ENCODE measurements around the gene KCTD2.

KCTD2 gene

DNA sequence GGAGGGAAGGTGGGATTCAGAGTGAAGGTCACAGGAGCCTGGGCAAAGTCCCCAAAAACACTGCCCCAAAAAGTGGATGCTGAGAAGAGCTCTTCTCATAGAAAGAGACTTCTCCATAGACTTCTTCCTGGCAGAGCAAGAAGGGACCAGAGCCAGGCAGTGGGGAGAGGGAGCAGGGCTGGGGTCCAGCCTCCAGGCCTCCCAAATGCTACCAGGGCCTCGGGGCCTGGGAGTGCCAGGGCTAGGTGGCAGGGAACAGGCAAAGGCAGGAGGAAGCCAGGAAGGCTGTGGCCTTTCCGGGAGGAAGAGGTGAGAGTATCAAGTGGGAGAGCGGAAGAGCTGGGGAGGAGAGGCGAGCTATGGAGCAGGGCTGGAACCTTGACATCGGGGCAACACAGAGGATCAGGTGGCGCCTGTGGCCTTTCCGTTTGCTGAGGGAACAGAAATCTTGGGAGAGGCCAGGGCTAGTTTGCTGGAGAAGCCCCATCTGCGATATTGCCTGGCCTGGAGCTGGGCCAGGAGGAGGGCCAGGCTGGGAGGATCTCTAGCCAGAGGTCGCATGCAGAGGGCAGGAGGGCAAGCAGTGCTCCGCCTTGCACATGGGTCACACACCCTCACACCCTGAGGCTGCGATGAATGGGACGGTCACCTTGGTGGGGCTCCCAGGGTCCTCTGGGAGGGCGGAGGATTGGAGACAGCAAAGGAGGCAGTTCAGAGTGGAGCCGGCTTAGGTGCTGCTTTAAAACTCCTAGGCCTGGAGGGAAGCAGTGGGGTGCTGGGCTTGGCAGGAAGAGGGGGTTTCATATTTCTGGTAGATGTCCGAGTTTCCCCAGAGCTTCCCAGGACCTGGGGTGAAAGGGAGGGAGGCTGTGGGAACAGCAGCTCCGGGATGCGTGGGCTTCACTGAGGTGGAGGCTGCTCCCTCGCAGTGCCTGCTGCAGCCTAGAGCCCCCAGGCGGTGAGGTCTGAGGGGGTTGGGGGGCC lies 44.1 kb downstream of the KCTD2 start:
- Histone ChIP-seq H3K4me3 (ENCODE audit: low read depth, low read length) (no peak overlapping the region), H3K4me1 (peaks cover 20% of the 10 kb centered on the region), H2AFZ (peak overlapping the region; percentile 73), H3K4me2 (ENCODE audit: low read length) (peak overlapping the region; percentile 22), H3K79me2 (peaks cover 4% of the 10 kb centered on the region), H3K9ac (no peak overlapping the region), H3K27ac (peak overlapping the region; percentile 37), H3K36me3 (ENCODE audit: control insufficient read depth, insufficient read depth, low read length) (no peaks in the 10 kb centered on the region), H3K27me3 (ENCODE audit: control insufficient read depth, insufficient read depth, low read length) (no peaks in the 10 kb centered on the region), H3K9me3 (ENCODE audit: control insufficient read depth, low read length) (no peaks in the 10 kb centered on the region)
- TF ChIP-seq, protein P1, sequence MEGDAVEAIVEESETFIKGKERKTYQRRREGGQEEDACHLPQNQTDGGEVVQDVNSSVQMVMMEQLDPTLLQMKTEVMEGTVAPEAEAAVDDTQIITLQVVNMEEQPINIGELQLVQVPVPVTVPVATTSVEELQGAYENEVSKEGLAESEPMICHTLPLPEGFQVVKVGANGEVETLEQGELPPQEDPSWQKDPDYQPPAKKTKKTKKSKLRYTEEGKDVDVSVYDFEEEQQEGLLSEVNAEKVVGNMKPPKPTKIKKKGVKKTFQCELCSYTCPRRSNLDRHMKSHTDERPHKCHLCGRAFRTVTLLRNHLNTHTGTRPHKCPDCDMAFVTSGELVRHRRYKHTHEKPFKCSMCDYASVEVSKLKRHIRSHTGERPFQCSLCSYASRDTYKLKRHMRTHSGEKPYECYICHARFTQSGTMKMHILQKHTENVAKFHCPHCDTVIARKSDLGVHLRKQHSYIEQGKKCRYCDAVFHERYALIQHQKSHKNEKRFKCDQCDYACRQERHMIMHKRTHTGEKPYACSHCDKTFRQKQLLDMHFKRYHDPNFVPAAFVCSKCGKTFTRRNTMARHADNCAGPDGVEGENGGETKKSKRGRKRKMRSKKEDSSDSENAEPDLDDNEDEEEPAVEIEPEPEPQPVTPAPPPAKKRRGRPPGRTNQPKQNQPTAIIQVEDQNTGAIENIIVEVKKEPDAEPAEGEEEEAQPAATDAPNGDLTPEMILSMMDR (IDR thresholded peaks at IDR 0.05) = no peak

DNA sequence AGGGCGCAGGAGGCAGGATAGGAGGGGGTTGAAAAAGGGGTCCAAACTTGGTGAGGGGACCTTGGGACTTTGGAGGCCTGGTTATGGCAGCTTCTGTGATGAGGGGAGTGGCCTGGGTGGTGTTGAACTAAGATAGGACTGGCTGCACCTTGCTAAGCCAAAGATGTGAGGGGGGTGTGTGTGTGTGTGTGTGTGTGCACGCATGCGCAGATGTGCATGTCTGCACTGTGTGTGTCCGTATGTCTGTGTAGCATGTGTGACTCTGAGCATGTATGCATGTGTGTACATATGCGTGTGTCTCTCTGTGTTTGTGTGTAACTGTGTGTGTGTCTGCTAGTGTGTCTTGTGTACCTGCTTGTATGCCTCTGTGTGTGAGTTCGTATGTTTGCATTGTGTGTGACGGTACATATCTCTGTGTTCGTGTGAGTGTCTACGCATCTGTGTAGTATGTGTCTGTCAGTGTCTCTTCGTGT lies 44.9 kb downstream of the KCTD2 start:
- TF ChIP-seq, protein P1 (IDR thresholded peaks at IDR 0.05) = no peak
- no peak overlapping the region for H3K9ac ChIP-seq
- H3K4me1 ChIP-seq = peaks cover 20% of the 10 kb centered on the region

DNA sequence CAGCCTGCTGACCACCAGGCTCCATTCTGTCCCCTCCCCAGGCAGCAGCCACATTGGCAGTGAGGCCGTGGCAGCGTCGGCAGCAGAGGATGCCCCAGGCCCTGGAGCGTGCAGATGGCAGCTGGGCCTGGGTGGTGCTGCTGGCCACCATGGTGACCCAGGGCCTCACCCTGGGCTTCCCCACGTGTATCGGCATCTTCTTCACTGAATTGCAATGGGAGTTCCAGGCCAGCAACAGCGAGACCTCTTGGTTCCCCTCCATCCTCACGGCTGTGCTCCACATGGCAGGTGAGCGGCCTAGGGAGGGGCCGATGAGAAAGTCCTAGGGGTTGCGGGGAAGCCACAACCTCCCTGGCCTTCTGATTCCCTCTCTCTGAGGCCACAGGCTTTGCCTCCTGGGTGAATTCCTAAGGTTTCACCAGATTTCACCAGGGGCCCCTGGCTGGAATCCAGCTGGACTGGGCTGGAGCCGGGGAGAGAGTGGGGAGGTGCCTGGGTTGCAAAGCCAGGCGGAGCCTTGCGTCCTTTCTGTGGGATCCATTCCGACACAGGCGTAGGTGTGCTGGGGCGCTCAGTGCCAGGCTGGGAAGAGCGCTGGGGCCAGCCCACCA lies 46.6 kb downstream of the KCTD2 start:
- H3K9me3 ChIP-seq (ENCODE audit: control insufficient read depth, low read length) = no peaks in the 10 kb centered on the region
- H3K79me2 ChIP-seq = no peaks in the 10 kb centered on the region
- H3K4me3 ChIP-seq (ENCODE audit: low read depth, low read length) = no peak overlapping the region
- H3K9ac ChIP-seq = no peak overlapping the region
- peaks cover 11% of the 10 kb centered on the region for H3K4me1 ChIP-seq
- no peaks in the 10 kb centered on the region for H3K27me3 ChIP-seq (ENCODE audit: control insufficient read depth, insufficient read depth, low read length)
- no peak overlapping the region for H3K4me2 ChIP-seq (ENCODE audit: low read length)
- no peak overlapping the region for H3K27ac ChIP-seq
- TF ChIP-seq, protein P1 (IDR thresholded peaks at IDR 0.05) = no peak
- no peak overlapping the region for H2AFZ ChIP-seq
- H3K36me3 ChIP-seq (ENCODE audit: control insufficient read depth, insufficient read depth, low read length) = no peaks in the 10 kb centered on the region

More for the DNA sequence above, 44.9 kb downstream of the KCTD2 start:
- peaks cover 4% of the 10 kb centered on the region for H3K79me2 ChIP-seq
- H3K27ac ChIP-seq = no peak overlapping the region
- H3K4me2 ChIP-seq (ENCODE audit: low read length) = no peak overlapping the region
- no peaks in the 10 kb centered on the region for H3K9me3 ChIP-seq (ENCODE audit: control insufficient read depth, low read length)
- H2AFZ ChIP-seq = no peak overlapping the region
- no peaks in the 10 kb centered on the region for H3K27me3 ChIP-seq (ENCODE audit: control insufficient read depth, insufficient read depth, low read length)
- no peaks in the 10 kb centered on the region for H3K36me3 ChIP-seq (ENCODE audit: control insufficient read depth, insufficient read depth, low read length)
- H3K4me3 ChIP-seq (ENCODE audit: low read depth, low read length) = no peak overlapping the region

GRCh38 chr17:75094871-75095399 lies 47.9 kb downstream of the KCTD2 start:
- Histone ChIP-seq H3K4me2 (ENCODE audit: low read length) (no peak overlapping the region), H3K79me2 (no peaks in the 10 kb centered on the region), H3K27me3 (ENCODE audit: control insufficient read depth, insufficient read depth, low read length) (no peaks in the 10 kb centered on the region), H2AFZ (no peak overlapping the region), H3K9me3 (ENCODE audit: control insufficient read depth, low read length) (no peaks in the 10 kb centered on the region), H3K4me3 (ENCODE audit: low read depth, low read length) (no peak overlapping the region), H3K4me1 (peaks cover 11% of the 10 kb centered on the region), H3K36me3 (ENCODE audit: control insufficient read depth, insufficient read depth, low read length) (no peaks in the 10 kb centered on the region), H3K9ac (no peak overlapping the region), H3K27ac (no peak overlapping the region)
- TF ChIP-seq, protein P1 (IDR thresholded peaks at IDR 0.05) = no peak
